CD14-positive monocyte (primary cell): ENCODE measurements around the gene CSAG1. TPM values are rescaled to one million over a fixed set of nuclear protein-coding genes. Genes with fewer than 3 reads are reported as not detected.
"Not testable (repeated sequence)": the region's sequence is repeated elsewhere in the genome, so short reads cannot be mapped to it uniquely, and the experiment has no call there.

Source experiments
- DNase-seq, 3 donors: peaks; one replicate each; pipeline ENCODE4 v3.0.0-alpha.2; 2011 to 2022
- H2AFZ ChIP-seq: 2 replicates; pipeline ENCODE4 v1.6.0; 2012; ENCODE audit warnings: mild to moderate bottlenecking, low read depth, low read length, inconsistent platforms; ENCODE audit not compliant: insufficient read depth, poor library complexity, severe bottlenecking
- H3K27ac ChIP-seq, 2 donors: 1 replicate in 1 of 2; 2 replicates in 1 of 2; pipeline ENCODE4 v1.5.1; 2012 to 2013; ENCODE audit warnings: low read length in 2 of 2, control low read depth in 1 of 2, inconsistent platforms in 1 of 2, low read depth in 1 of 2, mild to moderate bottlenecking in 1 of 2
- H3K27me3 ChIP-seq, 2 donors: one replicate each; pipeline versions ENCODE4 v1.6.0 to v1.6.1; 2011 to 2013; ENCODE audit warnings: low read length in 2 of 2; ENCODE audit not compliant: control insufficient read depth in 2 of 2, insufficient read depth in 2 of 2
- H3K36me3 ChIP-seq, 2 donors: replicated peaks in 1 of 2; 1 replicate in 1 of 2; 2 replicates in 1 of 2; pipeline versions ENCODE4 v1.5.1 to v1.6.1; 2012 to 2013; ENCODE audit warnings: low read length in 2 of 2, control low read depth in 1 of 2, inconsistent platforms in 1 of 2, mild to moderate bottlenecking in 1 of 2; ENCODE audit not compliant: insufficient read depth in 2 of 2, control insufficient read depth in 1 of 2
- H3K4me1 ChIP-seq, 2 donors: 1 replicate in 1 of 2; 2 replicates in 1 of 2; pipeline versions ENCODE4 v1.5.1 to v1.6.1; 2012 to 2013; ENCODE audit warnings: low read length in 2 of 2, control low read depth in 1 of 2, inconsistent platforms in 1 of 2, mild to moderate bottlenecking in 1 of 2, moderate library complexity in 1 of 2; ENCODE audit not compliant: insufficient read depth in 2 of 2, control insufficient read depth in 1 of 2
- H3K4me2 ChIP-seq: replicated peaks from 2 replicates; pipeline ENCODE3; 2012; ENCODE audit warnings: low read length, moderate library complexity, mild to moderate bottlenecking; ENCODE audit not compliant: poor library complexity, severe bottlenecking; ENCODE audit errors: extremely low read depth
- H3K4me3 ChIP-seq, 3 experiments: fragments of 200-600 bp in 1 of 3; sonication (generic) in 1 of 3; replicated peaks in 1 of 3; 1 replicate in 2 of 3; 2 replicates in 1 of 3; pipeline ENCODE4 v1.5.1; 2011 to 2013; ENCODE audit warnings: low read length in 3 of 3, mild to moderate bottlenecking in 3 of 3, control low read depth in 2 of 3, low read depth in 2 of 3, inconsistent platforms in 1 of 3, moderate library complexity in 1 of 3
- H3K79me2 ChIP-seq: 2 replicates; pipeline ENCODE4 v1.6.0; 2012; ENCODE audit warnings: mild to moderate bottlenecking, control low read depth, inconsistent platforms, low read length, moderate library complexity; ENCODE audit not compliant: insufficient read depth
- H3K9ac ChIP-seq: 2 replicates; pipeline ENCODE4 v1.6.0; 2017; ENCODE audit warnings: low read length, mild to moderate bottlenecking; ENCODE audit not compliant: insufficient read depth, poor library complexity, severe bottlenecking
- H3K9me3 ChIP-seq, 2 donors: replicated peaks in 1 of 2; 1 replicate in 1 of 2; 2 replicates in 1 of 2; pipeline versions ENCODE4 v1.5.1 to v1.6.1; 2012 to 2013; ENCODE audit warnings: low read length in 2 of 2, control low read depth in 1 of 2; ENCODE audit not compliant: control insufficient read depth in 1 of 2, insufficient read depth in 1 of 2
- H4K20me1 ChIP-seq: 2 replicates; pipeline ENCODE4 v1.6.0; 2012; ENCODE audit warnings: mild to moderate bottlenecking, low read length, control low read depth, moderate library complexity; ENCODE audit not compliant: insufficient read depth
- H3K27ac Mint-ChIP-seq, 7 donors: one replicate each; pipeline ENCODE4 v1.8.0; 2020; ENCODE audit warnings: mild to moderate bottlenecking in 7 of 7, mixed read lengths in 7 of 7, moderate library complexity in 6 of 7, inconsistent platforms in 2 of 7
- H3K27me3 Mint-ChIP-seq, 3 donors: one replicate each; pipeline ENCODE4 v1.8.0; 2021 to 2022; ENCODE audit warnings: low read depth in 3 of 3, mild to moderate bottlenecking in 3 of 3, mixed read lengths in 3 of 3, moderate library complexity in 3 of 3, inconsistent platforms in 1 of 3
- H3K36me3 Mint-ChIP-seq, 2 donors: one replicate each; pipeline ENCODE4 v1.8.0; 2020; ENCODE audit warnings: mixed read lengths in 2 of 2, inconsistent platforms in 1 of 2, mild to moderate bottlenecking in 1 of 2
- H3K4me1 Mint-ChIP-seq: one replicate; pipeline ENCODE4 v1.8.0; 2020; ENCODE audit warnings: mild to moderate bottlenecking, mixed read lengths
- H3K4me3 Mint-ChIP-seq, 2 donors: one replicate each; pipeline ENCODE4 v1.8.0; 2020; ENCODE audit warnings: mild to moderate bottlenecking in 2 of 2, mixed read lengths in 2 of 2, moderate library complexity in 1 of 2
- H3K9me3 Mint-ChIP-seq, 7 donors: one replicate each; pipeline ENCODE4 v1.8.0; 2020 to 2022; ENCODE audit warnings: mixed read lengths in 7 of 7, mild to moderate bottlenecking in 6 of 7, moderate library complexity in 6 of 7, inconsistent platforms in 2 of 7
- WGBS: methylation state at CpG from one replicate; pipeline ENCODE4 v1.1.5; 2013; ENCODE audit warnings: missing lambda C conversion rate; ENCODE audit not compliant: insufficient coverage; 5-methylcytosine and 5-hydroxymethylcytosine counted together
- intact Hi-C, 2 donors: fragments of 100-400 bp; cut with micrococcal nuclease; formaldehyde crosslinking; loops; one replicate each; pipeline versions ENCODE4 v1.15.0 to v1.15.1; 2023
- polyA plus RNA-seq, 3 donors: library from polyadenylated mRNA; depleted of rRNA in 1 of 3; unstranded in 2 of 3; stranded (reverse) in 1 of 3; fragments of 300-500 nt in 2 of 3; fragments of >200 nt in 1 of 3; fragmentation: Illumina TruSeq in 2 of 3; gene quantifications; 1 replicate in 2 of 3; 2 replicates in 1 of 3; pipeline ENCODE4 v1.2.3, GENCODE V29; 2012 to 2021
- TF ChIP-seq, protein P1 (sequence below): fragments of 200-600 bp; IDR thresholded peaks from one replicate; pipeline ENCODE4 v1.8.0; 2022; ENCODE audit warnings: antibody characterized with exemption, mild to moderate bottlenecking

CSAG1 gene
- polyA plus RNA-seq, 3 donors, result not detected

DNA sequence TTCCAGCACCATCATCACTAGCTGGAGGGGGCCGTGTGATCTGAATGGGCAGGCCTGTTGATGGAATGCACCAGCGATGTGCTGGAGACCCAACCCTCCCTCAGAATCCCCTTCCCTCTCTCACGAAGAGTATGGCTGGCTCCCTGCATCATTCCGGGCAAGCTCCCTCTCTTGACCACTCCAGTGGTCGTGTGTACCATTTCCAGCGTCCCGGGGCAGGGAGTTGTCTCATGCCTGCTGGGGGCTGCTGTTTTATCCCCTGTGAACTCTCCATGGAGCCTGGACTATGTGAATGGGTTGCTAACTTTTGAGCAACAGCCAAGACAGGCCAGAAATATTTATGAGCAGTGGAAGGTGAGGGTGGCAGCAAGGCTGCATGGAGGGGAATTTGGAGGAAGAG is 8.1 kb downstream of the CSAG1 start:
- peaks cover 0 to 18% (median 2%) of the 10 kb centered on the region in 7 donors for H3K9me3 Mint-ChIP-seq
- H3K79me2 ChIP-seq, result no peaks in the 10 kb centered on the region

DNA sequence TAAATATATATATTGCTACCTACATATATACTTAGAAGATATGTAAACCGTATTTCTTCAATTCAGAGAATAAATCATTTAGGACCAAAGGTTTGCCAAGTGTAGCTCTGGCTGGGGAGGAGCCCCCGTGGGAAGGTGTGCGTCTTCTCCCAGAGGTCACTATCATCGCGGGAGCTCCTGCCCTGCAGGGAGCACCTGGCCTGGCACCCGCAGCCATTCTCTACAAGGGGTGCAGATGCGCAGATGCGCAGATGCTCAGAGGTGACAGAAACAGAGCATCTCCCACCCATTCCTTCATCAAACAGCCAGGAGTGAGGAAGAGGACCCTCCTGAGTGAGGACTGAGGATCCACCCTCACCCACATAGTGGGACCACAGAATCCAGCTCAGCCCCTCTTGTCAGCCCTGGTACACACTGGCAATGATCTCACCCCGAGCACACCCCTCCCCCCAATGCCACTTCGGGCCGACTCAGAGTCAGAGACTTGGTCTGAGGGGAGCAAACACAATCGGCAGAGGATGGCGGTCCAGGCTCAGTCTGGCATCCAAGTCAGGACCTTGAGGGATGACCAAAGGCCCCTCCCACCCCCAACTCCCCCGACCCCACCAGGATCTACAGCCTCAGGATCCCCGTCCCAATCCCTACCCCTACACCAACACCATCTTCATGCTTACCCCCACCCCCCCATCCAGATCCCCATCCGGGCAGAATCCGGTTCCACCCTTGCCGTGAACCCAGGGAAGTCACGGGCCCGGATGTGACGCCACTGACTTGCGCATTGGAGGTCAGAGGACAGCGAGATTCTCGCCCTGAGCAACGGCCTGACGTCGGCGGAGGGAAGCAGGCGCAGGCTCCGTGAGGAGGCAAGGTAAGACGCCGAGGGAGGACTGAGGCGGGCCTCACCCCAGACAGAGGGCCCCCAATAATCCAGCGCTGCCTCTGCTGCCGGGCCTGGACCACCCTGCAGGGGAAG is 19.4 kb downstream of the CSAG1 start, which contains the start of gene MAGEA2B:
TSS of gene MAGEA2B (plus strand) at position 814 of the 973 bp plus-strand sequence. CDS start 2,479 bp downstream, outside the sequence.
- intact Hi-C loops, H3K27me3 Mint-ChIP-seq, H3K36me3 Mint-ChIP-seq, H3K9me3 Mint-ChIP-seq, H3K9me3 ChIP-seq, H3K79me2 ChIP-seq, H3K27ac Mint-ChIP-seq, H2AFZ ChIP-seq, H3K27ac ChIP-seq, H3K9ac ChIP-seq, H3K36me3 ChIP-seq, H3K4me2 ChIP-seq, H3K4me3 ChIP-seq, H3K27me3 ChIP-seq, H3K4me1 ChIP-seq, DNase-seq, H4K20me1 ChIP-seq, H3K4me1 Mint-ChIP-seq, H3K4me3 Mint-ChIP-seq: not testable (repeated sequence)
- no CpG with 5 or more reads among the region's 35 CpGs for WGBS

More for the DNA sequence above, 8.1 kb downstream of the CSAG1 start:
- TF ChIP-seq, protein P1, sequence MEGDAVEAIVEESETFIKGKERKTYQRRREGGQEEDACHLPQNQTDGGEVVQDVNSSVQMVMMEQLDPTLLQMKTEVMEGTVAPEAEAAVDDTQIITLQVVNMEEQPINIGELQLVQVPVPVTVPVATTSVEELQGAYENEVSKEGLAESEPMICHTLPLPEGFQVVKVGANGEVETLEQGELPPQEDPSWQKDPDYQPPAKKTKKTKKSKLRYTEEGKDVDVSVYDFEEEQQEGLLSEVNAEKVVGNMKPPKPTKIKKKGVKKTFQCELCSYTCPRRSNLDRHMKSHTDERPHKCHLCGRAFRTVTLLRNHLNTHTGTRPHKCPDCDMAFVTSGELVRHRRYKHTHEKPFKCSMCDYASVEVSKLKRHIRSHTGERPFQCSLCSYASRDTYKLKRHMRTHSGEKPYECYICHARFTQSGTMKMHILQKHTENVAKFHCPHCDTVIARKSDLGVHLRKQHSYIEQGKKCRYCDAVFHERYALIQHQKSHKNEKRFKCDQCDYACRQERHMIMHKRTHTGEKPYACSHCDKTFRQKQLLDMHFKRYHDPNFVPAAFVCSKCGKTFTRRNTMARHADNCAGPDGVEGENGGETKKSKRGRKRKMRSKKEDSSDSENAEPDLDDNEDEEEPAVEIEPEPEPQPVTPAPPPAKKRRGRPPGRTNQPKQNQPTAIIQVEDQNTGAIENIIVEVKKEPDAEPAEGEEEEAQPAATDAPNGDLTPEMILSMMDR, result no peak
- no peak overlapping the region for H3K4me3 ChIP-seq
- H3K27me3 Mint-ChIP-seq, result peaks cover 0 to 5% (median 0%) of the 10 kb centered on the region in 3 donors
- no peak overlapping the region for H3K27ac ChIP-seq
- no CpG with 5 or more reads among the region's 7 CpGs for WGBS
- no peaks in the 10 kb centered on the region for H3K4me1 Mint-ChIP-seq
- no peaks in the 10 kb centered on the region for H3K36me3 ChIP-seq
- no peak overlapping the region for H3K9ac ChIP-seq
- H3K4me1 ChIP-seq, result no peaks in the 10 kb centered on the region
- no peak for DNase-seq
- H3K27me3 ChIP-seq, result no peaks in the 10 kb centered on the region
- intact Hi-C loops, result no loop called here
- H3K4me3 Mint-ChIP-seq, result no peak overlapping the region
- no peaks in the 10 kb centered on the region for H4K20me1 ChIP-seq
- H3K36me3 Mint-ChIP-seq, result no peaks in the 10 kb centered on the region
- no peaks in the 10 kb centered on the region for H3K9me3 ChIP-seq
- no peak overlapping the region for H3K27ac Mint-ChIP-seq
- no peak overlapping the region for H3K4me2 ChIP-seq
- no peak overlapping the region for H2AFZ ChIP-seq

DNA sequence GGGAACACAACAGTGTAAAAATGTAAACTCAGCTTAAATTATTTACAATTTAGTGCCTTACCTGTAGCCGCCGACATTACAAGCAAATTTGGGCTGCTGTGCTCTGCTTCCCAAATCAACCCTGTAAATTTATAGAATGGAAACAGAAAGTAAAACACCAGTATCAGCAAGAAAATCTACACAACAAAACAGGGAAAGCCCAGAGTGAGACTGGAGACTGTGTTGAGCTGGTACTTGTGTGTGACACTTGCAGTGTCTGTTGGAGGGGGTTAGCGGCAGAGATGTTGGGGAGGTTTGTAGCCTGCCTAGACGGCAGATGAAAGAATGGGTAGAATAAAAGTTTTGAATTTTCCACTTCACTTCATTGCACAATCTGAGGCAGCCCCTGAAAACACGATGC is 20.3 kb downstream of the CSAG1 start:
- WGBS, result no CpG with 5 or more reads among the region's 5 CpGs
- H3K9me3 ChIP-seq, H3K4me3 Mint-ChIP-seq, H3K4me2 ChIP-seq, H3K27me3 ChIP-seq, H3K27ac ChIP-seq, intact Hi-C loops, H3K9ac ChIP-seq, H3K27ac Mint-ChIP-seq, H3K36me3 ChIP-seq, H3K36me3 Mint-ChIP-seq, H3K9me3 Mint-ChIP-seq, H3K4me1 ChIP-seq, H2AFZ ChIP-seq, H3K4me1 Mint-ChIP-seq, H3K79me2 ChIP-seq, H3K27me3 Mint-ChIP-seq, H3K4me3 ChIP-seq, H4K20me1 ChIP-seq, DNase-seq: not testable (repeated sequence)

DNA sequence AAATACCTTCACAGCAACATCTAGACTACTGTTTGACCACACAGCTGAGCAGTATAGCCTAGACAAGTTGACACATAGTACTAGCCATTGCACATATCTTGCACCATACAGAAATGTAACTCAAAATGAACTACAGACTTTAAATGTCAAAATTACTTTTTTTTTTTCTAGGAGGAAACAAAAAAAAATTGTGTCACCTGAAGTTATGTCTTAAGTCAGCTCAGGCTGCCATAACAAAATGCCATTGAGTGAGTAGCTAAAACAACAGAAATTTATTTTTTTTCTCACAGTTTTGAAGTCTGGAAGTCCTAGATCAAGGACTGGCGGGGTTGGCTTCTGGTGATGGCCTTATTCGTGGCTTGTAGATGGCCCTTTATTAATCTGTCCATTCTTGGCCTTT is 24.3 kb downstream of the CSAG1 start, which contains the start of gene CSAG2:
TSS of gene CSAG2 (minus strand) at position 101 of the 400 bp plus-strand sequence. CDS start 161 bp downstream, outside the sequence.
- H3K4me2 ChIP-seq, H3K27me3 ChIP-seq, H2AFZ ChIP-seq, H3K36me3 Mint-ChIP-seq, H3K4me1 Mint-ChIP-seq, intact Hi-C loops, H3K27me3 Mint-ChIP-seq, H3K4me3 ChIP-seq, H3K36me3 ChIP-seq, H3K9me3 Mint-ChIP-seq, H3K9me3 ChIP-seq, H3K4me1 ChIP-seq, H3K4me3 Mint-ChIP-seq, H4K20me1 ChIP-seq, DNase-seq, H3K79me2 ChIP-seq, H3K27ac Mint-ChIP-seq, H3K9ac ChIP-seq, H3K27ac ChIP-seq: not testable (repeated sequence)
- WGBS, result no CpG with 5 or more reads among the region's 2 CpGs
